T-helper 9 cell (primary cell): ENCODE measurements around the gene LEMD3.

Source experiments
- DNase-seq: peaks from one replicate; pipeline ENCODE4 v3.0.0-alpha.2; 2020
- total RNA-seq, 2 donors: gene quantifications; one replicate each; lab custom pipeline; 2026; lab: John Stamatoyannopoulos, UW

Gene LEMD3
- 119 to 120 reads per million in 2 donors for total RNA-seq

DNA sequence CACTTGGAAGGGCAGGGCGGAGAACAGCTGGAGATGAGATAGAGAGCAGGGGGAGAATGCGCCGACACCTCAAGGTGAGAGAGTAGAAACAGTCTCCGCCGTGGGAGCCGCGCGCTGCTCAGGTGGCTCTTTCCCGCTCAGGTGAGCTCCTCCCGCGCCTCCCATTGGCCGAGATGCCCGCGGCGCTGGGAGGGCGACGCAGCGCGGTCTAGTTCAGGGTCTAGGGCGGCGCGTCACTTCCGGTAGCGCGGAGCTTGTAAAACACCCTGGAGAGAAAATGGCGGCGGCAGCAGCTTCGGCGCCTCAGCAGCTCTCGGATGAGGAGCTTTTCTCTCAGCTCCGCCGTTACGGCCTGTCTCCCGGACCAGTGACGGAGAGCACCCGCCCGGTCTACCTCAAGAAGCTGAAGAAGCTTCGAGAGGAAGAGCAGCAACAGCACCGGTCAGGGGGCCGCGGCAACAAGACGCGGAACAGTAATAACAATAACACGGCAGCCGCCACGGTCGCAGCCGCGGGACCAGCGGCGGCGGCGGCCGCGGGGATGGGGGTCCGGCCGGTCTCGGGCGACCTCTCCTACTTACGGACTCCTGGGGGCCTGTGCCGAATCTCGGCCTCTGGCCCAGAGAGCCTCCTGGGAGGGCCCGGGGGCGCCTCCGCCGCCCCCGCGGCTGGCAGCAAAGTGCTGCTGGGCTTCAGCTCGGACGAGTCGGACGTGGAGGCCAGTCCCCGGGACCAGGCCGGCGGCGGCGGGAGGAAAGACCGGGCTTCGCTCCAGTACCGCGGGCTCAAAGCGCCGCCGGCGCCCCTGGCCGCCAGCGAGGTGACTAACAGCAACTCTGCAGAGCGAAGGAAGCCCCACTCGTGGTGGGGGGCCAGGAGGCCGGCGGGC, at the start of gene LEMD3:
Gene LEMD3, plus strand, starts transcription at position 264 of the 889 bp plus-strand sequence. Its CDS starts 14 bp downstream, at position 278.
- peak; percentile 93 for DNase-seq

GRCh38 chr12:65121049-65121955, 48.1 kb upstream of the LEMD3 start, which contains the start of gene WIF1:
Gene WIF1 (minus strand): TSS chr12:65121305. CDS start chr12:65121191, 114 bp downstream.
- DNase-seq: no peak

DNA sequence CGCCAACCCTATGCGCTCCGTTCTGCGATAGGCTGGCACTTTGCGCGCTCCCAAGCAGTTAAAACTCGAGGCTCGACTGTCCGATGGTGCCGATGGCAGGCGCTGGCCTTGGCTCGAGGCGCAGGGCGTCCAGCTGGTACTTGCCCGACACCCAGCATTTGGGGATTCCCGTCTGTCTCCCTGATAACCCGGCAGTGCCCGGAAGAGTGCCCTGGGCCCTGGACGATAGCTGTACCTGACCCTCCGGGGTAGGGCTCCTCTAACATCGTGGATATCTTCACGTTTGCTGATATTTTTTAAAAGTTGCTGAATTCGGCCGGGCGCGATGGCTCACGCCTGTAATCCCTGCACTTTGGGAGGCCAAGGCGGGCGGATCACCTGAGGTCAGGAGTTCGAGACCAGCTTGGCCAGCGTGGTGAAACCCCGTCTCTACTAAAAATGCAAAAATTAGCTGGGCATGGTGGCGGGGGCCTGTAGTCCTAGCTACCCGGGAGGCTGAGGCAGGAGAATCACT, 47.4 kb upstream of the LEMD3 start:
- no peak for DNase-seq

DNA sequence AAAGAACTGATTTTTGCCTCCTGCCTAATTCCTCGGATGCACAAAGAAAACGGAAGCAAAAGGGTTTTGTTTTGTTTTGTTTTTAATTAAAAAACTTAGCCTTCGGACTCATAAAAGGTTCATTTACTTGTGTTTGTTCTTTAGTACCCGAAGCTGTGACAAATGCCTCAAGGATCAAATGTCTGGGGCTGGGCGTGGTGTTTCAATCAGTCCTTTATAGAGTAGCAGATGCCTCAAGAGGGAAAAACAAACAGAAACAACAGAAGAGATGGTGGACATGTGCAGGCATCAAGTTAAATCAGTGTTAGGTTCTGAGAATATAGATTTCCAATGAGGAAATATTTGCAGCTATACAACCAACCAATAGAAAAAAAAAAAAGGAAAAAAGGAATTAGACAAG, 46.7 kb upstream of the LEMD3 start:
- DNase-seq: no peak

GRCh38 chr12:65123435-65124063, 45.8 kb upstream of the LEMD3 start:
- no peak for DNase-seq

- DNase-seq: no peak
Observed at GRCh38 chr12:65125247-65125646, 44.1 kb upstream of the LEMD3 start.

- DNase-seq: no peak
Observed at GRCh38 chr12:65125975-65126374, 43.4 kb upstream of the LEMD3 start.

DNA sequence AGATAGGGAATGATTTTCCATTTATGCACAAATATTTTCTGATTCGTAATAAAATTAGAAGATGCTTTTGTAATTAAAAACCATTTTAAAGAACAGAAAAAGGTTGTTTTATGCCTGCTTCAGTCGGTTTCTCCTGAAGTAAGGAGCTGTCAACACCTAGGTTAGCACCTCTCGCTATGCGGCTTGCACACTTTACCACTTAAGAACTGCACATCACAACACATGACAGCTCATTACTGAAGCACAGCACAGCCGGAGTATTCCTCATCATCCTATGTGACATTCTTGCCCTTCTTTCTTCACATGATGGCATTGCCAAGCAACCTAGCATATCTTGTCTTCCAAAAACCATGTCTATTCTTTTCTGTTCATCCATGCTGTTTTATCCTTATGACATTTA, 42.9 kb upstream of the LEMD3 start:
- no peak for DNase-seq

DNA sequence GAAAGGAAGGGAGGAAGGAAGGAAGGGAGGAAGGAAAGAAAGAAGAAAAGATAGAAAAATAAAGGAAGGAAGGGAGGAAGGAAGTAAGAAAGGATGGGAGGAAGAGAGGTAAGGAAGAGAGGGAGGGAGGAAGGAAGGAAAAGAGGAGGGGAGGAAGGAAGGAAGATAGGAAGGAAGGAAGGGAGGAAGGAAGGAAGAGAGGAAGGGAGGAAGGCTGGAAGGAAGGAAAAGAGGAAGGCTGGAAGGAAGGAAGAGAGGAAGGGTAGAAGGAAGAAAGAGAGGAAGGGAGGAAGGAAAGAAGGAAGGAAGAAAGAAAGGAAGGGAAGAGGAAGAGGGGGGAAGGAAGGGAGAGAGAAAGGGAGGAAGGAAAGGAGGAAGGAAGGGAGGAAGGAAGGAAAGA, 35.5 kb upstream of the LEMD3 start:
- DNase-seq: no peak

DNA sequence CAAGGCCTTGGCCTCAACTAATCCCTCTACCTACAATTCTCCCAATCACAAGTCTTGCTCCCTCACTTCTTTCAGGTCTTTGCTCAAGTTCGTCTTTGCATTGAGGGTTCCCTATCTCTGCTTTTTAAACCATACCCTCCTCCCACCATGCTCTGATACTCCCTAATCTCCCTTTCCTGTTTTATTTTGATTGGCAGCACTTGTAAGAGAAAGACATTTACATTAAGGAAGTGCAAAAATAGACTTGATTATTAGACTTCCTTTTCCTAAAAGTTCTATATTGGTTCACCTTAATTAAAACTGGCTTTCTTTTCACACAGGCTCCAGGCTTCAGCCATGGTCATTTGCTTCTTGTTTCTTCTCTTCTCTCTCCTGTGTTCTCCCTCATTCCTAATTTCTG, 30.0 kb upstream of the LEMD3 start:
- DNase-seq: no peak

DNA sequence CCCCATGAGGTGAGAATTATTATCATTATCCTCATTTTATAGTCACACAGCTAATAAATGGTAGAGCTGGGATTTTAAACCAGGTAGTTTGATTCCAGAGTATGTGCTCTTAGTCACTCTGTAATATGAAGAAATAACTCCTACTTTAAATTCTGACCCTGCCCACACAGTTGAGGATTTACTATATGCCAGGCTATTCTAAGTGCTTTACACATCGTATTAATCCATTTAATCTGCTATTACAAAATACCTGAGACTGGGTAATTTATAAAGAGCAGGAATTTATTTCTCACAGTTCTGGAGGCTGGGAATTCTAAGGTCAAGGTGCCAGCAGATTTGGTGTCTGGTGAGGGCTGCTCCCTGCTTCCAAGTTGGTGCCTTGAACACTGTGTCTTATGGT, 28.6 kb upstream of the LEMD3 start:
- no peak for DNase-seq

DNA sequence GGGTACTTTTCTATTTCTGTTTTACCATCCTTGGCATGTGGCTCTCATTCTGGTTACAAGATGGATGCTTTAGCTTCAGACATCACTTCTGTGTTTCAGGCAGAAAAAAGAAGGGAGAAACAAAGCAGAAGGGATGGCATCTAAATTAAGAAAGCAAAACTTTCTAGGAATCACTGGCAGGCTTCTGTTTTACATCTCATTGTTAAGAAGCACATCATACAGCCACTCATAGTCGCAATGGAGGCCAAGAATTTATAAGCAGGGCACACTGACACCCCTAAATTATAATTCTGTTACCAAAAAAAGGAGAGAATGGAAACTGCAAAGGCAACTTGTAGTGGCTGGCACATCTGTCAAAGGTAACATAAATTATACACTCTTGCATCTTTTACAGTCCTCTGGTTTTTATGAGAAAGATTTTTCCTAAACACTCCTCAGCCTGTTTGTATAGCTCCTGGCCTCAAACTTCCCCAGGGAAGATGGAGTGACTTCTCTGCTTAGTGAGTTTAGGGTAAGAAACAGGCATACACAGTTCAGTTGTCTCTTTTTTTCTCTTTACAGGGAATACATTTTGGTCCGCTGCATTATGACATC, 22.0 kb upstream of the LEMD3 start:
- DNase-seq: no peak

DNA sequence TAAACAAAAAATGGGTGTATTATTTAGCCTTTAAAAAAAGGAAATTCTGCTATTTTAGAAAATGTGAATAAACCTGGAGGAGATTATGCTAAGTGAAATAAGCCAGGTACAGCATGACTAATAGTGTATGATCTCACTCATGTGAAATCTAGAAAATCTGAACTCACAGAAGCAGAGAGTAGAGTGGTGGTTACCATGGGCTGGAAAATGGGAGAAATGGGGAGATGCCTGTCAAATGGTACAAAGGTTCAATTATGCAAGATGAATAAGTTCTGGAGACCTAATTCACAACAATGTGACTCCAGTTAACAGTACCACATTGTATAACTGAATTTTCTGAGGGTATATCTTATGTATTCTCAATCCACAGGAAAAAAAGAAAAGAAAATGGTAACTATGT, 17.4 kb upstream of the LEMD3 start:
- DNase-seq: no peak

- DNase-seq: no peak
Observed at GRCh38 chr12:65152596-65152995, 16.8 kb upstream of the LEMD3 start.

DNA sequence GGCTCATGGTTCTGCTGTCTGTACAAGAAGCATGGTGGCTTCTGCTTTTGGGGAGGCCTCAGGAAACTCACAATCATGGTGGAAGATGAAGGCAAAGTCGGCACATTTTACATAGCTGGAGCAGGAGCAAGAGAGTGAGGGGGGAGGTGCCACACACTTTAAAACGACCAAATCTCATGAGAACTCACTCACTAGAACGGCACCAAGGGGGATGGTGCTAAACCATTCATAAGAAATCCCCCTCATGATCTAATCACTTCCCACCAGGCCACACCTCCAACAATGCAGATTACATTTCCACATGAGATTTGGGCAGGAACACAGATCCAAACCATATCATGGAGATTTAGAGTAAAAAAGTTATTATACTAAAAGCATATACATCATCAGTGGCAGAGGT, 13.6 kb upstream of the LEMD3 start:
- DNase-seq: no peak

DNA sequence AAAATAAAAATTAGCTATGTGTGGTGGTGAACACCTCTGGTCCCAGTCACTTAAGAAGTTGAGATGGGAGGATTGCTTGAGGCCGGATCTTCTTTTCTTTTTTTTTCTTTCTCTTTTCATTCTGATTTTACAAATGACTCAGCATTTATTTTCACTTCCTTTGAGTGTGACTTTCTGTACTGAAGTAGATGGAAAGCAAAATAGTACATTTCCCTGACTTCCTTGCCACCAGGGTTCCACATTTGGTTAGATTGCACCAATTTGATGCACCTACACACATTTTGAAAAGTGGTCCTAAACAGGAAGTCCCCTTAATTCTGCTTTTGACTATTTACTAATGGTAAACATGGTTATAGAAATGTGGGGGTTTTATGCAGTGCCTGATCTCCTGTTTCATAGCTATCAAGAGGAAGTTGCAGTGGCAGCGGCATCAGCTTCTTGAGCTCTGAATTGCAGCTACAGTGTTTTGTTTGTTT, 13.0 kb upstream of the LEMD3 start:
- no peak for DNase-seq

DNA sequence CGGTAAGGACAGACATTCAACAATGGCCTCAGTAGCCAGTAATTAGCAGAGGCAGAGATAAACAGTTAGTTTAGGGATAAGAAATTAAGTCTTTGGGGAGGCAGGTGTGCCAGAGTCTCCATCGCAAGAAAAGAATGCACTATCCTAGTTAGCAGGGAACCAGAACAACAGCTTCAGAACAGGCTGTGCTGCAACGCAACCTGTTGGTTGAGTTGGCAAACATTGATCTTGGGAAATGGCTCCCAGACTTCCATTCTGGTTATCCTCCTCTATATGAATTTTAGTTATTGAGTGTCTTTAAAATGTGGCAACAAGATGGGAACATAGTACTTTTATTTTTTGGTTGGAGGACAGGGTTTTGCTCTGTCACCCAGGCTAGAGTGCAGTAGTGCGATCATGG, 12.3 kb upstream of the LEMD3 start:
- DNase-seq: no peak

GRCh38 chr12:65162609-65163008, 6.8 kb upstream of the LEMD3 start:
- DNase-seq: no peak

DNA sequence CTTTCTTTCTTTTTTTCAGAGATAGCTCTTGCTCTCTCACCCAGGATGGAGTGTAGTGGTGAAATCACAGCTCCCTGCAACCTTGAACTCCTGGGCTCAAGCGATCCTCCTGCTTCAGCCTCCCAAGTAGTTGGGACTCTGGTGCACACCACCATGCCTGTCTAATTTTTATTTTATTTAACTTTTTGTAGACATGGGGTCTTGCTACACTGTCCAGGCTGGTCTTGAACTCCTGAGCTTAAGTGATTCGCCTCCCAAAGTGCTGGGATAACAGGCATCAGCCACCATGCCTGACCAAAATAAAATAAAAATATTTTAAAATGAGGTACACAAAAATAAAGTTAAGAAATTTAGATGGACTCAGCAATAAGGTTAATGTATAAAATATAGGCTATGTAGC, 5.1 kb upstream of the LEMD3 start:
- DNase-seq: no peak

- no peak for DNase-seq
Observed at GRCh38 chr12:65164774-65165173, 4.6 kb upstream of the LEMD3 start.

DNA sequence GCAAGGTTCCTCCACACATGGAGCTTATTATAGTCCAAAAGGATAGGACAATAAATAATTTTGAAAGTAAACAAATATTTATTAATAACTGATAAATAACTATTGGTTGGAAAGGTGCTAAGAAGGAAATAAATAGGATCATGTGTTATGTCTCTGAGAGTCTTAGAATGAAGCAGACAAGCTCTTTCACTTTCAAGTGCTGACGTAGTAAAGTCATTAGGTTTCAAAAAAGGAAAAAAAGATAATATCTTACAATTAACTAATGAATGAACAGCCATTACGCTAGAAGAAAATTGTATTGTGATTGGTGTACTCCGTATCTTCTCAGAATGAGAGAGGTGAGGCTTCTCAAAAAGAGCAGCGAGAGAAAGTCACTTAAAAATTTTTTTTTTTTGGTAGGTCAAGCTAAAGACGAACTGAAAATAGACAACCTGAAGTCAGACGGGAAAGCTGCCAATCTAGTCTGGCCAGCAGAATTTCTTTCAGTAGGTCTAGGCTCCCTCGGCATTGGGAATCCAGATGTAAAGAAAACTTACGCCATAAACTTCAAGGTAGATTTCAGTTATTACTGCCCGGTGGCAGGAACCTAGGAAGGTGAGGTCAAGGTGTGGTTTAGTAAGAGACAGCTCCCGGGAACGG, 583 bp upstream of the LEMD3 start:
- DNase-seq: no peak
